ENCODE results near the gene CD44.

Gene CD44

GRCh38 chr11:35238882-35239281 is 99.9 kb downstream of the CD44 start:
- no peak overlapping the region for H3K4me3 ChIP-seq (ENCODE audit: low read depth, low read length)
- no peak for TF ChIP-seq CTCF (IDR thresholded peaks at IDR 0.05; ENCODE audit: control insufficient read depth, extremely low read depth, insufficient read depth)
- DNase-seq (ENCODE audit: low read depth), result no peak

GRCh38 chr11:35239471-35240075 is 100.6 kb downstream of the CD44 start:
- TF ChIP-seq CTCF (IDR thresholded peaks at IDR 0.05; ENCODE audit: control insufficient read depth, extremely low read depth, insufficient read depth), result no peak
- H3K4me3 ChIP-seq (ENCODE audit: low read depth, low read length), result no peak overlapping the region
- DNase-seq (ENCODE audit: low read depth), result no peak

DNA sequence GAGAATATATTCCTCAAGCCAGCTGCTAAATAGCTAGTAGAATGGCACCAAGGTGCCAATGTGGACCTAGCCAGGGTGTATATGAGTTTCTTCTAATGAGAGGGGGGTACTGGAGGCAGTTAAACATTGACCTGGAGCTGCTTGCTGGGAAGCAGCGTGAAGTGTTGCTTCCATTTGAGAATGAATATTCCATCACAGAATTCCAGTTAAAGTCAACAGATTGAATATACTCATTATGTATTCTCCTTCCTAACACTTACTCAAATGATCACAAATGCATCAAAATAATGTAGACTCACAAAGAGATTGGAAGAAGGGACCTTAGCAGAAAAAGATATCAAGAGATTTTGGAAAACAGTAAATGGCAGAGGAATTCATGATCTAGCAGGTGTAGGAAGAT is 102.1 kb downstream of the CD44 start:
- no peak for TF ChIP-seq CTCF (IDR thresholded peaks at IDR 0.05; ENCODE audit: control insufficient read depth, extremely low read depth, insufficient read depth)

DNA sequence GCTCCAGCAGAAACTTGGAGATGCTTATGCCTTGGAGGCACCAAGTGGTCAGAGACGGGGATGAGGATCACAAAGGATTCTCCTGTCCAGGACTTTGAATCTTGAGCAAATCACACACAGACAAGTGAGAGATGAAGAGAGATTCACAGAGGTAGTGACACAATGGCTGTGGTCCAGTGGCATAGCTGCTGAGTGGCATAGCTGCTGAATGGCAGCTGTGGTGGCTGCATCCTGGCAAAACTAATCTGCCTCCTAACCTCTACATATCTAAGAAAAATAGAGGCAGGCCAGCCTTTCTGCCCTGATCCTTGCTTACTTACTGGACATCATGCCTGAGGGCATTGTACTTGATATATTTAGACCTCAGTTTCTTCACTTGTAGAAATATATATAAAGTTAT is 102.6 kb downstream of the CD44 start:
- no peak overlapping the region for H3K4me3 ChIP-seq (ENCODE audit: low read depth, low read length)
- no peak for DNase-seq (ENCODE audit: low read depth)
- TF ChIP-seq CTCF (IDR thresholded peaks at IDR 0.05; ENCODE audit: control insufficient read depth, extremely low read depth, insufficient read depth), result no peak

More for the DNA sequence above, 102.1 kb downstream of the CD44 start:
- no peak overlapping the region for H3K4me3 ChIP-seq (ENCODE audit: low read depth, low read length)
- DNase-seq (ENCODE audit: low read depth), result no peak

DNA sequence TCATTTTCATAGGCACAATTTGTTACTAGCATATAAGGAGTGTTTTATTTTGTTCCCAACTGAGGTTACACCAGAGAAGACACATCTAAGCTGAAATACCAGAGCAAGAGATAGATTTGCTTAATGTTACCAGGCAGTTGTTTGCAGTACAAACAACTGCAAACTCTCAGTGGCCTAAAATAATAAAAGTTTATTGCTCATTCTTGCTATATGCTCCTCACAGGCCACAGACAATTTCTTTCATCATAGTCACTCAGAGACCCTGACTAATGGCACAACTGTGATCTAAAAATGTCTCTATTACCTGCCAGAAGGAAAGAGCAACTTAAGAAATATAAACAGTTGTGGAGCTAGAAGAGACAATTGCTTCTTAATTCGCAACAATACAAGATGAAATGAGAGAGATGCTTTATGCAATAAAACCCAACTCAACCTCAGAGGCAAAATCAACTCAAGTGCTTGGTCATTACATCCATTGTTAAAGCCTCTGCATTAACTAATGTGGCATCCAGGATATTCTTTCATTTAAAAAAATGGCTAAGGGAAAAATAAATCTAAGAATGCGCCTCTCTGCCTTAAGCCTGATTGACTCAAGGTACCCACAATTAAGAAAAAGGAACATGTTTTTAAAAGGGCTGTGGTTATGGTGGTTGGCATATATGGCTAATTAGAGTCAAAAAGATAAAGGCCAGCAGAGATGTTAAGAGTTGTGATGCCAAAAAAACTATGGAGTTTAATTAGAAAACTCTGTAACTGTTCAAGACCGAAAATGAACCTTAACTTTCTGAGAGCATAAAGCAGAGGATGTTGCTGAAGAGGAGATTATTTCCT is 103.7 kb downstream of the CD44 start:
- no peak for TF ChIP-seq CTCF (IDR thresholded peaks at IDR 0.05; ENCODE audit: control insufficient read depth, extremely low read depth, insufficient read depth)
- no peak for DNase-seq (ENCODE audit: low read depth)
- no peak overlapping the region for H3K4me3 ChIP-seq (ENCODE audit: low read depth, low read length)

GRCh38 chr11:35243774-35244173 is 104.8 kb downstream of the CD44 start:
- no peak for DNase-seq (ENCODE audit: low read depth)
- TF ChIP-seq CTCF (IDR thresholded peaks at IDR 0.05; ENCODE audit: control insufficient read depth, extremely low read depth, insufficient read depth), result no peak

More at GRCh38 chr11:35243774-35244173, 104.8 kb downstream of the CD44 start:
- H3K4me3 ChIP-seq (ENCODE audit: low read depth, low read length), result no peak overlapping the region

Data from LNCaP clone FGC (cell line).